Skeletal muscle tissue (tissue), 4 donors: ENCODE measurements around the gene SLC66A3. TPM values are rescaled to one million over a fixed set of nuclear protein-coding genes. Genes with fewer than 3 reads are reported as not detected.

Source experiments
- H3K27ac ChIP-seq: one replicate; pipeline ENCODE4 v1.7.0; 2013; ENCODE audit warnings: mild to moderate bottlenecking, low read depth, low read length, inconsistent platforms
- H3K27me3 ChIP-seq, 3 donors: one replicate each; pipeline ENCODE4 v1.7.0; 2013; ENCODE audit warnings: low read length in 3 of 3; ENCODE audit not compliant: control insufficient read depth in 3 of 3, insufficient read depth in 3 of 3
- H3K36me3 ChIP-seq, 3 donors: one replicate each; pipeline ENCODE4 v1.7.0; 2013; ENCODE audit warnings: low read length in 3 of 3; ENCODE audit not compliant: control insufficient read depth in 3 of 3, insufficient read depth in 3 of 3
- H3K4me1 ChIP-seq, 3 donors: one replicate each; pipeline ENCODE4 v1.7.0; 2013; ENCODE audit warnings: low read length in 3 of 3, mild to moderate bottlenecking in 3 of 3; ENCODE audit not compliant: control insufficient read depth in 3 of 3, insufficient read depth in 3 of 3
- H3K4me3 ChIP-seq, 3 donors: one replicate each; pipeline ENCODE4 v1.7.0; 2013; ENCODE audit warnings: low read length in 3 of 3
- H3K9ac ChIP-seq, 3 donors: one replicate each; pipeline ENCODE4 v1.7.0; 2013; ENCODE audit warnings: low read length in 3 of 3, mild to moderate bottlenecking in 3 of 3, moderate library complexity in 2 of 3, low read depth in 1 of 3
- H3K9me3 ChIP-seq, 3 donors: one replicate each; pipeline ENCODE4 v1.7.0; 2013; ENCODE audit warnings: low read length in 3 of 3; ENCODE audit not compliant: control insufficient read depth in 3 of 3
- total RNA-seq: library from RNA; depleted of rRNA; stranded (reverse); fragments of >200 nt; gene quantifications from one replicate; pipeline ENCODE4 v1.2.3, GENCODE V29; 2014
- donor health status: Osteomylitis.

SLC66A3 gene
- total RNA-seq, 1 donor from 2014 or later, result 20.9 TPM

DNA sequence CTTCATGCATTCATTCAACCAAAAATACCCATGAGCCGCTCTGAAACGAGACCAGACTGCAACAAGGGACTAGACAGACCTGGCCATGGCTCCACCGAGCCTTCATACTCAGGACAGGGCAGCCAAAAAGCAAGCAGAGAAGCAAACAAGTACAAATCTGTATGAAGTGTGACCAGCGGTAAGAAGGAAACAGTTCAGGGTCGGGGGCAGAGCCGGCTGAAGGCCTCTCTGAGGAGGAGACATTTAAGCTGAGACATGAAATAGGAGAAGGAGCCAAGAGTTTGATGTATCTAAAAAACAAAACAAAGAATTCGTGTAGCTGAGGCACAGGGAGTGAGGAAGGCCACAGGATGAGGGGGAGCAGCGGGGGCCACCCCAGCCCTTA, 21.3 kb upstream of the SLC66A3 start:
- Histone ChIP-seq H3K27ac (no peak overlapping the region), H3K36me3 (no peaks in the 10 kb centered on the region), H3K9me3 (no peaks in the 10 kb centered on the region), H3K27me3 (peaks cover 4 to 15% (median 10%) of the 10 kb centered on the region in 3 donors), H3K4me3 (peak overlapping the region in 1 of 3 donors; percentile 79), H3K9ac (peak overlapping the region in 1 of 3 donors; percentile 68), H3K4me1 (peaks cover 19 to 26% (median 25%) of the 10 kb centered on the region in 3 donors)

DNA sequence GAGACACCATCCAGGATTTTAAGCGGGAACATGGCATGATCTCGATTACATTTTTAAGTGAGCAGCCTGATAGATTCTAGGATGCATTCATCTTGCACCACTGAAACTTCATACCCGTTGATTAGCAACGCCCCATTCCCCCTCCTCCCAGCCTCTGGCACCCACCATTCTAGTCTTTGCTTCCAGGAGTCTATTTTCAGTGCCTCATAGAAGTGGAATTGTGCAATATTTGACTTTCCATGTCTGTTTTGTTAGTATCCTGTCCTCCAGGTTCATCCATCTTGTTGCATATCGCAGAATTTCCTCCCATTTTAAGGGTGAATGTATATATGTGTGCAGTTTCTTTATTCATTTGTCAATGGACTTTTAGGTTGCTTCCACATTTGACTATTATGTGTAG, 20.9 kb upstream of the SLC66A3 start:
- Histone ChIP-seq H3K4me1 (peaks cover 19 to 26% (median 25%) of the 10 kb centered on the region in 3 donors), H3K36me3 (no peaks in the 10 kb centered on the region), H3K9me3 (no peaks in the 10 kb centered on the region)

DNA sequence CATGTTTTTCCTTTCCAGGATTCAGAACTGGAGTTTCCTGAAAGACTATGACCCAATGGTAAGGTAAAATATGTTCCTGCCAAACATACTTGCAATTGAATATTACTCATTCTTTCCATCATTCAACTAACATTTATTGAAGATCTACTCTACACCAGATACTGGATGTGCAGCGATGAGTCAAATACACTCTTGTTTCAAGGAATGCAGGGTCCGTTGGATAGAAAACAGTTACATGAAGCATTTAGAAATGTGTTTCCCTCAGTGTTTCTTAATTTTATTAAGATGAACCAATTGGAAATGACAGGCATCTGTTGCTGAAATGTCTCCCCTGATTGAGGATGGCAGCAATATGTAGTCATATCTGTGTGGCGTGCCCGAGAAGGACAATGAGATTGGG, 14.8 kb upstream of the SLC66A3 start:
- Histone ChIP-seq H3K27ac (no peak overlapping the region), H3K27me3 (peaks cover 7 to 16% (median 16%) of the 10 kb centered on the region in 3 donors), H3K4me3 (no peak overlapping the region), H3K4me1 (no peaks in the 10 kb centered on the region), H3K9ac (no peak overlapping the region), H3K36me3 (no peaks in the 10 kb centered on the region), H3K9me3 (peaks cover 0 to under 1% (median 0%) of the 10 kb centered on the region in 3 donors)

More for the DNA sequence above, 20.9 kb upstream of the SLC66A3 start:
- Histone ChIP-seq H3K27me3 (peaks cover 4 to 15% (median 10%) of the 10 kb centered on the region in 3 donors), H3K9ac (no peak overlapping the region), H3K27ac (no peak overlapping the region), H3K4me3 (no peak overlapping the region)

DNA sequence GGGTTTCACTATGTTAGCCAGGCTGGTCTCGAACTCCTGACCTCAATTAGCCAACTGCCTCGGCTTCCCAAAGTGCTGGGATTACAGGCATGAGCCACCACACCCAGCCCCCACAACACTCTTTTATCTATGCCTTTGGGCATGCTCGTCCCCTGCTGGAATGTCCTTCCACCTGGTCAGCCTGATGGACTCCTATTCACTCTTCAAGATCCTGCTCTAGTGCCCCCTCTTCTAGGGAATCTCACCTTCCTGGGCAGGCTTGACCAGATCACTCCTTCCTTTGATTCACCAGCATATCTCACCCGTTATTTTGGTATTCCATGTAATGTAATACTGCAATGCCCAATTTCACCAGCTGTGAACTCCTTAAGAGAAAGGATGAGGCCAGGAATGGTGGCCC, 13.9 kb upstream of the SLC66A3 start:
- Histone ChIP-seq H3K27ac (no peak overlapping the region), H3K36me3 (no peaks in the 10 kb centered on the region), H3K4me3 (no peak overlapping the region), H3K27me3 (peaks cover 7 to 17% (median 15%) of the 10 kb centered on the region in 3 donors), H3K9ac (no peak overlapping the region), H3K4me1 (no peaks in the 10 kb centered on the region), H3K9me3 (peaks cover 0 to 2% (median 0%) of the 10 kb centered on the region in 3 donors)

DNA sequence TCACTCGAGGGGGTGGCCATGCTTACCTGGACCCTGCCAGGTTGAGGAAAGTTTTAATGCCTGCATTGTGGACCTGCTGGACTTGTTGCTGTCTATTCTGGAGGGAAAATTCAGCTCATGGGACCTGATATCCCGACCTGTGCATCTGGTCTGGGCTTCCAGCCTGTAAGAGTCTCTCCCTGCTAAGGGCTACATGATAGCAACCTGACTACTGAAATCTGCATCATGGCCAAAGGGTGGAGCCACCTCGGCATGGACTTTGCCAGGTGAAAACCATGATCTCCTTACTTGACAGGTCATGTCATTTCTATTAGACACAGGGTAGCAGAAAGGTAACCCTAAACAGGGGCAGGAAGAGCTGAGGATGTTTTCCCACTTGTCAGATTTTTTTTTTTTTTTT, 12.9 kb upstream of the SLC66A3 start:
- Histone ChIP-seq H3K4me1 (no peaks in the 10 kb centered on the region), H3K27ac (no peak overlapping the region), H3K9me3 (peaks cover 0 to 2% (median 0%) of the 10 kb centered on the region in 3 donors), H3K9ac (no peak overlapping the region), H3K27me3 (peaks cover 7 to 21% (median 11%) of the 10 kb centered on the region in 3 donors), H3K4me3 (no peak overlapping the region), H3K36me3 (no peaks in the 10 kb centered on the region)

DNA sequence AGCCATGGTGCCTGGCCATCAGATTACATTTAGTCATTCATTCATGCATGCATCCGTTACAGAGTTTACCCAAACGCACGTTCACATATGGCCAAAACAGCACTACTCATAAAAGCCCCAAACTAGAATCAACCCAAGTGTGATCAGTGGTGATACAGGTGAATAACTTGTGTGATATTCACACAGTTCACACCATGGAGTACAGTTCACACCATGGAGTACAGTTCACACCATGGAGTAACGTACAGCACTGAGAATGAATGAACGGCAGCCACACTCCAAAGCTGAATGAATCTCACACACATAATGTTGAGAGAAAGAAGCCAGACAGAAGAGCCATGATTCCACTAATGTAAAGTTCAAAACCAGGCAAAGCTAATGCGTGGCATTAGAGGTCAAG, 12.3 kb upstream of the SLC66A3 start:
- Histone ChIP-seq H3K4me3 (no peak overlapping the region), H3K4me1 (no peaks in the 10 kb centered on the region), H3K9me3 (peaks cover 0 to 2% (median 0%) of the 10 kb centered on the region in 3 donors), H3K27ac (no peak overlapping the region), H3K36me3 (no peaks in the 10 kb centered on the region), H3K27me3 (peaks cover 7 to 21% (median 11%) of the 10 kb centered on the region in 3 donors), H3K9ac (no peak overlapping the region)

DNA sequence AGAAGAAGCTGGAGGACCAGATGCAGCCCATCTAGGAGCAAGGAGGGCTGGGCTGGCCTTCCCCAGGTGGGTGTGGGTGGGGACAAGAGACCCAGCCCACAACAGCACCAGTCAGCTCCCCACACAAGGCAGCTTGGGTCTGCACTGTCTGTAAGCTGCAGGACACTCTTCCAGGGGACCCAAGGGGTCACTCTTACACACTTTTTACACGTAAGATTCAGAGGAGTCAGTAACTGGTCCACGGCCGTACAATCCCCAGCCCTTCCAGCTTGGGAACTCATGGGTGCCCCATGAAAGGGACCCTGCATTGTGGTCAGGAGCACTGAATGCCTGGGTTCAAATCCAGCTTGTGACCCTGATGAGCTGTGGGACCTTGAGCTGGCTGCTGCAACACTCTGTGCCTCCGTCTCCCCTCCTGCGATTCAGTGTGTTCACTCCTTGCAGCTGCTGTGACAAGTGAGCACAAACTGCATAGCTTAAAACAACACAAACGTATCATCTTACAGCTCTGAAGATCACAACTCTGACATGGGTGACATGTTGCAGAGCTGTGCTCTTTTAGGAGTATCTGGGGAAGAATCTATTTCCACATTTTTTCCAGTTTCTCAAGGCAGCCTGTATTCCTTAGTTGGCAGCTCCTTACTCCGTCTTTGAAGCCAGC, 11.1 kb upstream of the SLC66A3 start:
- H3K27me3 ChIP-seq, result peaks cover 7 to 21% (median 11%) of the 10 kb centered on the region in 3 donors
- peaks cover 0 to 2% (median 0%) of the 10 kb centered on the region in 3 donors for H3K9me3 ChIP-seq
- H3K27ac ChIP-seq, result no peak overlapping the region
- H3K36me3 ChIP-seq, result no peaks in the 10 kb centered on the region
- no peak overlapping the region for H3K4me3 ChIP-seq
- no peak overlapping the region for H3K9ac ChIP-seq
- H3K4me1 ChIP-seq, result no peaks in the 10 kb centered on the region

DNA sequence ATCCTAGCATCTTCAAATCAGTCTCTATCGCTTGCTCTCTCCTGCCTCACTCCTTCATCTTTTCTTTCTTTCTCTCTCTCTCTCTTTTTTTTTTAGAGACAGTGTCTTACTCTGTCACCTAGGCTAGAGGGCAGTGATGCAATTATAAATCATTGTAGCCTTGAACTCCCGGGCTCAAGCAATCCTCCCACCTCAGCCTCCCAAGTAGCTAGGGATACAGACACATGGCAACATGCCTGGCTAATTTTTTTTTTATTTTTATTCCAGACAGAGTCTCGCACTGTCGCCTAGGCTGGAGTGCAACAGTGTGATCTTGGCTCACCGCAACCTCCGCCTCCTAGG, 10.6 kb upstream of the SLC66A3 start:
- Histone ChIP-seq H3K9ac (no peak overlapping the region), H3K36me3 (no peaks in the 10 kb centered on the region), H3K9me3 (peaks cover 0 to 2% (median 0%) of the 10 kb centered on the region in 3 donors), H3K27me3 (peaks cover 7 to 21% (median 11%) of the 10 kb centered on the region in 3 donors), H3K27ac (no peak overlapping the region), H3K4me3 (no peak overlapping the region), H3K4me1 (no peaks in the 10 kb centered on the region)

DNA sequence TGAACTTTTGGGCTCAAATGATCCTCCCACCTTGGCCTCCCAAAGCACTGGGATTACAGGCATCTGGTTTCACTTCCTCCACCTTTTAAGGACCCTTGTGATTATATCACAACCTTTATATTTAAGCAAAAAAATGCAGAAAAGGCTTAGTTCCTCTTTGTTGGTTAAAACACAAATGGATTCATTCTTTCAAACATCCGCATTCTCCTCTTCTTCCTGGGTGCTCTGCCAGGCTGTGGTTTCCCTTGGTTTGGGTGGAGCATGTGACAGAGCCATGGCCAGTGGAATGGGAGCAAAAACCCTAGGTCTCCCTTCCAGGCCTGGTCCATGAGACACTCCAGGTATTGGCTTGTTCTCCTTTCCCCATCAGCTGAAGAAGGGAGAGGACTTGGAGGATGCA, 9.9 kb upstream of the SLC66A3 start:
- no peak overlapping the region for H3K4me3 ChIP-seq
- peaks cover 7 to 21% (median 11%) of the 10 kb centered on the region in 3 donors for H3K27me3 ChIP-seq
- no peak overlapping the region for H3K27ac ChIP-seq
- H3K9ac ChIP-seq, result no peak overlapping the region
- H3K9me3 ChIP-seq, result peaks cover 0 to 2% (median 0%) of the 10 kb centered on the region in 3 donors
- no peaks in the 10 kb centered on the region for H3K4me1 ChIP-seq
- no peaks in the 10 kb centered on the region for H3K36me3 ChIP-seq

DNA sequence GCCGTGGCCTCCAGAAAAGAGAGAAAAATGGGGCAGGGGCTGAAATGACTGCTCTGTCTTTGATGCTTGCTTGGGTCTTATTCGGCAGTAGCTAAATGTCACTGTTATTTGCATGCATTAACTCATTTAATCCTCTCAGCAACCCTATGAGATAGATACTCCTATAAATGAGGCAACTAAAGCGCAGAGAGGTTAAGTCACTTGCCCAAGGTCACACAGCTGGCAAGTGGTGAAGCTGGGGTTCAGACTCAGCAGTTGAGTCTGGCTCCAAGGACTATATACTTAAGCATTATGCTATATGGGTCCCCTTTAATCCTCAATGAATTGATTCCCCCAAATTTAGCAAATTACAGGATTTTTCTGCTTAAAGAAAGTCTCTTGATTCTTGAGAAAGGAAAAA, 9.2 kb upstream of the SLC66A3 start:
- no peaks in the 10 kb centered on the region for H3K36me3 ChIP-seq
- no peak overlapping the region for H3K4me3 ChIP-seq
- H3K27me3 ChIP-seq, result peaks cover 7 to 21% (median 11%) of the 10 kb centered on the region in 3 donors
- no peaks in the 10 kb centered on the region for H3K4me1 ChIP-seq
- H3K9me3 ChIP-seq, result peaks cover 0 to 2% (median 0%) of the 10 kb centered on the region in 3 donors
- H3K27ac ChIP-seq, result no peak overlapping the region
- H3K9ac ChIP-seq, result no peak overlapping the region
